ENCODE data around the gene TCHP. TPM values are rescaled to one million over a fixed set of nuclear protein-coding genes. Genes with fewer than 3 reads are reported as not detected.
"Not testable (repeated sequence)": the region's sequence is repeated elsewhere in the genome, so short reads cannot be mapped to it uniquely, and the experiment has no call there.

TCHP gene
- total RNA-seq, 1 experiment from 2014 or later = 28.0 TPM

GRCh38 chr12:109885616-109886015 is 14.5 kb upstream of the TCHP start:
- peaks cover 8% of the 10 kb centered on the region for H3K36me3 Mint-ChIP-seq (ENCODE audit: insufficient read depth, unreplicated experiment)
- peaks cover 10% of the 10 kb centered on the region for H3K4me1 Mint-ChIP-seq (ENCODE audit: low read depth, unreplicated experiment)
- intact Hi-C loops (cut with micrococcal nuclease; ENCODE audit: unreplicated experiment) = no loop called here
- DNase-seq = no peak
- BruUV-seq (replicated peaks) = no TSS peak
- H3K4me3 Mint-ChIP-seq (ENCODE audit: low read depth, unreplicated experiment) = no peak overlapping the region
- TF ChIP-seq, protein P1, sequence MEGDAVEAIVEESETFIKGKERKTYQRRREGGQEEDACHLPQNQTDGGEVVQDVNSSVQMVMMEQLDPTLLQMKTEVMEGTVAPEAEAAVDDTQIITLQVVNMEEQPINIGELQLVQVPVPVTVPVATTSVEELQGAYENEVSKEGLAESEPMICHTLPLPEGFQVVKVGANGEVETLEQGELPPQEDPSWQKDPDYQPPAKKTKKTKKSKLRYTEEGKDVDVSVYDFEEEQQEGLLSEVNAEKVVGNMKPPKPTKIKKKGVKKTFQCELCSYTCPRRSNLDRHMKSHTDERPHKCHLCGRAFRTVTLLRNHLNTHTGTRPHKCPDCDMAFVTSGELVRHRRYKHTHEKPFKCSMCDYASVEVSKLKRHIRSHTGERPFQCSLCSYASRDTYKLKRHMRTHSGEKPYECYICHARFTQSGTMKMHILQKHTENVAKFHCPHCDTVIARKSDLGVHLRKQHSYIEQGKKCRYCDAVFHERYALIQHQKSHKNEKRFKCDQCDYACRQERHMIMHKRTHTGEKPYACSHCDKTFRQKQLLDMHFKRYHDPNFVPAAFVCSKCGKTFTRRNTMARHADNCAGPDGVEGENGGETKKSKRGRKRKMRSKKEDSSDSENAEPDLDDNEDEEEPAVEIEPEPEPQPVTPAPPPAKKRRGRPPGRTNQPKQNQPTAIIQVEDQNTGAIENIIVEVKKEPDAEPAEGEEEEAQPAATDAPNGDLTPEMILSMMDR (IDR thresholded peaks at IDR 0.05; ENCODE audit: unreplicated experiment) = no peak
- no peak overlapping the region for H3K27ac Mint-ChIP-seq (ENCODE audit: unreplicated experiment)
- CTCF ChIA-PET = interaction anchor here (0.6 to 0.7 kb wide), 2 partner anchors 56 to 128 kb away, joined by 3 to 4 read pairs; no protein-coding TSS in a partner anchor
- H3K27me3 Mint-ChIP-seq (ENCODE audit: unreplicated experiment) = peaks cover 20% of the 10 kb centered on the region
- no peaks in the 10 kb centered on the region for H3K9me3 Mint-ChIP-seq (ENCODE audit: low read depth, unreplicated experiment)

DNA sequence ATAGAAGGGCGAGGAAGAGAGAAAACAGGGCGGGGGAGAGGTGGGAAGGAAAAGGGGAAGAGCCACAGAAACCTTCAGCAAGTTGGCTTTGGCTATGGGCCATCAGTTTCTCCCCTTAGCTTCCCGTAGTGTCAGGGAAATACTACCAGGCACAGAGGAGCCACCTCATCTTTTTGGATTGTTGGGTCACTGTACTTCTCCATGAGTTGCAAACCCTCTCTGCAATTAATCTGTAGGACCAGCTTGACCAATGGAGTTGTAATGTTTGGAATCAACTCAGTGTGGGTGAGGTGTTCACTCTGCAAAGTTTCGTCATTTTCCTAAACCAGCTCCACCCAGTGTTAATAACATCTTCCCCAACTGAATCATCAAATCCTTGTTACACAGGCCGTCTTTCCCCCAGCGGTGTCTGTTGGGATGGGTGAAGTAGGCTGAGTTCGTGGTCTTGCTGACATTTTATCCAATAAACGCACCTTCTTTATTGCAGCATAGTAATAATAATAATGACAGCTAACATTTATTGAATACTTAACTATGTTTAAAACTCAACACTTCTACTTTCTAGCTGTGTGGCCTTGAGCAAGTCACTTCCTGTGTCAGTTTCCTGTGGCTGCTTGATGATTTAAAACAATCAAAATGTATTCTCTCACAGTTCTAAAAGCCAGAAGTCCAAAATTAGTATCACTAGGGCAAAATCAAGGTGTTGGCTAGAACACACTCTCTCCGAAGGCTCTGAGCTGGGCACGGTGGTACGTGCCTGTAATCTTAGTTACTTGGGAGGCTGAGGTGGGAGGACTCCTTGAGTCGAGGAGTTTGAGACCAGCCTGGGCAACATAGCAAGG is 11.7 kb upstream of the TCHP start:
- Mint-ChIP-seq H3K4me1 (ENCODE audit: low read depth, unreplicated experiment) (no peaks in the 10 kb centered on the region), H3K27me3 (ENCODE audit: unreplicated experiment) (peaks cover 23% of the 10 kb centered on the region), H3K27ac (ENCODE audit: unreplicated experiment) (no peak overlapping the region), H3K9me3 (ENCODE audit: low read depth, unreplicated experiment) (no peaks in the 10 kb centered on the region), H3K4me3 (ENCODE audit: low read depth, unreplicated experiment) (no peak overlapping the region), H3K36me3 (ENCODE audit: insufficient read depth, unreplicated experiment) (no peaks in the 10 kb centered on the region)
- DNase-seq = no peak
- no TSS peak for BruUV-seq (replicated peaks)
- CTCF ChIA-PET = no interaction called here
- intact Hi-C loops (cut with micrococcal nuclease; ENCODE audit: unreplicated experiment) = no loop called here
- TF ChIP-seq, protein P1 (IDR thresholded peaks at IDR 0.05; ENCODE audit: unreplicated experiment) = no peak

GRCh38 chr12:109890620-109891170 is 9.4 kb upstream of the TCHP start:
- no peak overlapping the region for H3K27ac Mint-ChIP-seq (ENCODE audit: unreplicated experiment)
- no peaks in the 10 kb centered on the region for H3K4me1 Mint-ChIP-seq (ENCODE audit: low read depth, unreplicated experiment)
- no TSS peak for BruUV-seq (replicated peaks)
- no peak for DNase-seq
- H3K36me3 Mint-ChIP-seq (ENCODE audit: insufficient read depth, unreplicated experiment) = no peaks in the 10 kb centered on the region
- intact Hi-C loops (cut with micrococcal nuclease; ENCODE audit: unreplicated experiment) = no loop called here
- no peak overlapping the region for H3K4me3 Mint-ChIP-seq (ENCODE audit: low read depth, unreplicated experiment)
- TF ChIP-seq, protein P1 (IDR thresholded peaks at IDR 0.05; ENCODE audit: unreplicated experiment) = no peak
- H3K9me3 Mint-ChIP-seq (ENCODE audit: low read depth, unreplicated experiment) = no peaks in the 10 kb centered on the region
- CTCF ChIA-PET = no interaction called here
- peaks cover 15% of the 10 kb centered on the region for H3K27me3 Mint-ChIP-seq (ENCODE audit: unreplicated experiment)

DNA sequence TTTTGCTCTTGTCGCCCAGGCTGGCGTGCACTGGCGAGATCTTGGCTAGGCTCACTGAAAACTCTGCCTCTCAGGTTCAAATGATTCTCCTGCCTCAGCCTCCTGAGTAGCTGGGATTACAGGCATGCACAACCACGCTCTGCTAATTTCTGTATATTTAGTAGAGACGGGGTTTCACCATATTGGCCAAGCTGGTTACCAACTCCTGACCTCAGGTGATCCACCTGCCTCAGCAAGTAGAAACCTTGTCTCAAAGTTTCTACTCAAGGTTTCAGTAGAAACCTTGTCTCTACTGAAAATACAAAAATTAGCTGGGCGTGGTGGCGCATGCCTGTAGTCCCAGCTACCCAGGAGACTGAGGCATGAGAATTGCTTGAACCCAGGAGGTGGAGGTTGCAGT is 8.3 kb upstream of the TCHP start:
- H3K36me3 Mint-ChIP-seq (ENCODE audit: insufficient read depth, unreplicated experiment); H3K27ac Mint-ChIP-seq (ENCODE audit: unreplicated experiment); DNase-seq; H3K9me3 Mint-ChIP-seq (ENCODE audit: low read depth, unreplicated experiment); BruUV-seq (replicated peaks); intact Hi-C loops (cut with micrococcal nuclease; ENCODE audit: unreplicated experiment); H3K4me1 Mint-ChIP-seq (ENCODE audit: low read depth, unreplicated experiment); H3K4me3 Mint-ChIP-seq (ENCODE audit: low read depth, unreplicated experiment): not testable (repeated sequence)
- peaks cover 15% of the 10 kb centered on the region for H3K27me3 Mint-ChIP-seq (ENCODE audit: unreplicated experiment)
- CTCF ChIA-PET = interaction anchor here (0.7 kb wide), 1 partner anchor 826 kb away, joined by 3 read pairs; no protein-coding TSS in a partner anchor

Data from Calu3 (cell line).